HG03280 (cell line): ENCODE measurements around the gene PGR.

Source experiments
- ATAC-seq: cut with Tn5 transposase; IDR thresholded peaks from one replicate; pipeline ENCODE4 v1.9.1; 2021; ENCODE audit warnings: mild to moderate bottlenecking, moderate library complexity; ENCODE audit not compliant: unreplicated experiment

Gene PGR

GRCh38 chr11:101129203-101129943 is at the start of gene PGR:
TSS of gene PGR (minus strand) at chr11:101129813. CDS start at chr11:101129070, 743 bp downstream.
- no peak for ATAC-seq

- no peak for ATAC-seq
Observed at GRCh38 chr11:101176381-101176780, 46.8 kb upstream of the PGR start.

- no peak for ATAC-seq
Observed at GRCh38 chr11:101169944-101170343, 40.3 kb upstream of the PGR start.

GRCh38 chr11:101166038-101166437 is 36.4 kb upstream of the PGR start:
- ATAC-seq = no peak

GRCh38 chr11:101158119-101158518 is 28.5 kb upstream of the PGR start:
- ATAC-seq = no peak

GRCh38 chr11:101138245-101138930 is 8.8 kb upstream of the PGR start:
- no peak for ATAC-seq

GRCh38 chr11:101133190-101133589 is 3.6 kb upstream of the PGR start:
- no peak for ATAC-seq

- no peak for ATAC-seq
Observed at GRCh38 chr11:101128571-101129202, 926 bp downstream of the PGR start.

- ATAC-seq = no peak
Observed at GRCh38 chr11:101127699-101128570, 1.7 kb downstream of the PGR start.

GRCh38 chr11:101127197-101127698 is 2.4 kb downstream of the PGR start:
- no peak for ATAC-seq

- no peak for ATAC-seq
Observed at GRCh38 chr11:101126551-101127196, 2.9 kb downstream of the PGR start.

- ATAC-seq = no peak
Observed at GRCh38 chr11:101115671-101116160, 13.9 kb downstream of the PGR start.

GRCh38 chr11:101113540-101113939 is 16.1 kb downstream of the PGR start:
- ATAC-seq = no peak

GRCh38 chr11:101104716-101105115 is 24.9 kb downstream of the PGR start:
- ATAC-seq = no peak

- no peak for ATAC-seq
Observed at GRCh38 chr11:101103433-101103832, 26.2 kb downstream of the PGR start.

GRCh38 chr11:101100601-101101000 is 29.0 kb downstream of the PGR start:
- ATAC-seq = no peak

- ATAC-seq = no peak
Observed at GRCh38 chr11:101096036-101096704, 33.4 kb downstream of the PGR start.

- no peak for ATAC-seq
Observed at GRCh38 chr11:101091781-101092180, 37.8 kb downstream of the PGR start.

GRCh38 chr11:101090679-101091270 is 38.8 kb downstream of the PGR start:
- ATAC-seq = no peak
